GM19099 (cell line): Measurements from ENCODE around the gene FBXO10.

ENCODE experiments used
- POLR2A ChIP-seq: IDR thresholded peaks from 3 replicates; pipeline ENCODE4 v1.6.1; 2011; ENCODE audit warnings: low read depth; ENCODE audit not compliant: insufficient read length; ENCODE audit errors: extremely low read depth

The FBXO10 gene

DNA sequence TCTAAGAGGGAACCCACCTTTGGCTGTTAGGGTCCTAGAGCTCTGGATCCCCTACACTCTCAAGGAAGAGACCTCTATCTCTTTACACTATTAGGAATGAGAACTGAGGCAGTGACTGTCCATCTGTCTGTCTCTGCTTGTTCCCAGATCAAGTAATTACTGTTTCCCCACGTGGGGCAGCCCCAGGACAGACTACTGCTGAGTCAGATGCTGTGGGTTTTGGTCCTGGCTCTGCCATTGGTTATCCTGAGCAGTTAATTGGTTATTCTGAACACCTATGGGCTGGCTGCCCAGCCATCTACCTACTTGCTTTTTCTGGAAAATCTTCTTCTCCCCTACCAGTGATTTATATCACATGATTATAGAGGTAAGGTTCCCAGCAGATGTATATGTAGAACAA lies 33.3 kb downstream of the FBXO10 start:
- TF ChIP-seq POLR2A = no peak

DNA sequence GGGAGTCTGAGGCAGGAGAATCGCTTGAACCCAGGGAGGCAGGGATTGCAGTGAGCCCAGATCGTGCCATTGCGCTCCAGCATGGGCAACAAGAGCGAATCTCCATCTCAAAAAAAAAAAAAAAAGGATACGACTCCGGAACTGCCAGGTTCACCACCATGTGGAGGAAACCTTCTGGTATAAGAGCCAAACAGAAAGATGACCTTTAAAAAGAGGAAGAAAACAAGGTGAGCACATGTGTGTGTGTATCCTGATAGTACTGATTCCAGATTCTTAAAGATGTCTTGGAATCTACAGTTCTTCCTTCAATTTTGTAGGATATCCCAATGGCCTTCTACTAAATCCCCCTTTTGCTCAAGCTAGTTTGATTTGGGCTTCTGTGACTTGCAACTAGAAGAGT lies 33.7 kb downstream of the FBXO10 start:
- no peak for TF ChIP-seq POLR2A

DNA sequence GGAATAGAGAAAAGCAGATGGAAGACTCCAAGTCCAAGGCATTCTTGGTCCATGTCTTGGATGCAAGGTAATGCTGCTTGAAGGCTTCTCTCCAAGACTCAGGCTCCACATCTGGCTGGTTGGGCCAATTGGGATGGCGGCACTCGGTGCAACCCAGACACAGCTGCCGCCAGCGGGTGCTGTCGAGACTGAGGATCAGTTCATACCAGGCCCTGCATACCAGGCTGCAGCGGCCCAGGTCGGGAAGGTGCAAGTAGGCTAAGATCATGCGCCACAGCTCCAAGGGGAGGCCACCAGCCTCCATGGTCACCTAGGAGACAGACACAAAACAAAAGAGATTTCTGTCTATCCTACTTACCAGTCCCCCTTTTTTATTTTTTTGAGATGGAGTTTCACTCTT lies 34.7 kb downstream of the FBXO10 start:
- TF ChIP-seq POLR2A = no peak

DNA sequence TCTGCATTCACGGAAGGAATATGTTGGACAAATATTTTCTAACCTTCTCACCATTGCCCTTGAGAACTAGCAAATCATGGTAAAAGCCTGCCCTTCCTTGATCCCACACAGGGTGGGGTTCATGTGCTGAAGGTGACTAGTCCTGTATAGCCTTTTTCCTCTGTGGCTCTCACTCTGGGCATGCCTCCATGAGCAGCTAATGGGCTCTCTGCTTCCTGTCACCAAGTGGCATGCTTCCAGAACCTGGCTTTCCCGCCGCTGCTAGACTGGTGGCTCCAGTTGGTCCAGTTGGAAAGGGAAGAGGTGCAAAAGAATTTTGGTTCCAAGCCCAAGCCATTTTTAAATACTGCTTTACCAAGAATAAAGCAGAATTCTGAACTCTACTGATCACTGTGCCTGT lies 35.5 kb downstream of the FBXO10 start:
- no peak for TF ChIP-seq POLR2A

DNA sequence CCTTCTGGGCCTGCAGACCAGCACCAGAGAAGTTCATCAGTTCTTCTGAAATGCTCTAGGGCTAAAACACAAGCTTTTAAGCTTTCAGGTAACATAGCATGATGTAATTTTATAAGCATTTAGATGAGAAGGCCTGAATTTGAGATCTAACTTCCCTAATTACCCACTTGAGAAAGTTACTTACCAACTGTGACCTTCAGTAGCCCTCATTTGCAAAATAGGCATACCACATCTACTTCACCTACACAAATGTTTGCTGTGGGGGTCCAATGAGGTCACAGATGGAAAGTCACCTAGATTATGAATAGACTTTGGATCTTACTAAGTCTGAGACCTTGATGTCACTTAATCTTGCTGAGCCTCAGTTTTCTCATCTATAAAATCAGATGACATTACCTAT lies 36.5 kb downstream of the FBXO10 start:
- no peak for TF ChIP-seq POLR2A

DNA sequence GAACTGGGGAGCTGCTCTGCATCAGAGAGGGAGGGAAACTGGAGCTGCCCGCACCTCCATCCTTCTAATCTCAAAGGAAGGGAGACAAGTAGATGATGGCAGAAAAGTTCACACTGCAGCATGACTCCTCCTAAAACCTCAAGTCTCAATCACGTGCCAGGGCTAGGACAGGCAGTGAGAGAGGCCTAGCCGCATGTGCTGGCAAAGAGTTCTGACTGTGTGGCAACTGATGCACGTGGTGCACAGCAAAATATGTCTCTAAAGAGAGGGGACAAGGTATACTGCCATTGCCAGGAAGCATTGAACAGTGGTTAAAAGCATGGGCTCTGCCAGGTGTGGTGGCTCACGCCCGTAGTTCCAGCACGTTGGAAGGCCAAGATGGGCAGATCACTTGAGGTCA lies 38.1 kb downstream of the FBXO10 start:
- no peak for TF ChIP-seq POLR2A

DNA sequence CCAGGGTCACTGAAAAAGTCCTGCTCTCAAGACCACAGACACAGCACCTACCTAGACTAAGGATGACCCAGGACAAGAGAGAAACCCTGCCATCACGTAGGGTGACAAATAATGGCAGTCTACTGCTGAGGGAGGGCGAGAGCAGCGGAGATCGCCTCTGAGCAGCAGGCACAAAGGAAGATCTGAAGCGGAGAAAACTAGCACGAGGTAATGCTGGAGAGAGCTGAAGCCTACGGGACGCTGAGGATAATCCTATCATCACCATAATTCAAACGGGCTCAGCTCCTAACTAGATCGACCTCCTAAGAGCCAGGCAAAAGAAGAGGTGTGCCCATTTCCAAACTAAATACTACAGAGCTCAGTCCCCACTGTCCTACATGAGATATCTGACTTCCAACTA lies 41.3 kb downstream of the FBXO10 start:
- TF ChIP-seq POLR2A = no peak

DNA sequence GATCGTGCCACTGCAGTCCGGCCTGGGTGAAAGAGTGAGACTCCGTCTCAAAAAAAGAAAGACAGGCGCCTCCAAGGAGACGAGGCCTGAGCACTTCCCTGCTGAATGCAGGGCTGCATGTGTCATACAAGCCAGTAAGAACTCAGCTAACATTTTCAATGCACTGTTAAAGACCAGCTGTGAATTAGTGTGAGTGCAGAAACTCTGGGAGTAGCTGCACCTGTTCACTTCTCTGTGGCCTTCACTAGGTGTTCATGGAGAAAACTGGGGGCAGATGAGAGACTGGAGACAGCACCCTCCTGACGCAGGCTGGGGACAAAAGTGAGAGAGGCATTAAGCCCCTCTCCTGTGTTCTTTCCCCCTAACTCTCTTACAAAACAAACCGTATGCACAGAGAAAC lies 41.8 kb downstream of the FBXO10 start:
- no peak for TF ChIP-seq POLR2A

DNA sequence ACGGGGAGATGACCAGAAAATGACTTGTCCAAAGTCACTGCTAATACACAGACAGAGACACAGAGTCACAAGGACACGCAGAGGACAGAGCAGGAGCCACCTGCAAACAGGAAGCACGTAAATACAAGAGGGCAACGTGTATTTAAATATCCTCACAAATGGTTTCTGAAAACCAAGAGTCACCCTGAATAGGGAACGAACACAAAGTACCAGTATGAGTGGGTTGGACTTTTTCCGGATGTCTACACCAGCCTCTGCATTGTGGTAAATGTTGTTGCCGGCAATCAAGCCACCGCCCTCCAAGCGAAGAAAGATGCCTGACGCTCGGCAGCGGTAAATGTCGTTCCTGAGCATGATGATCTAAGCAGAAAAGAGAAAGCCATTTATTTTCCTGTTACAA lies 44.5 kb downstream of the FBXO10 start:
- TF ChIP-seq POLR2A = no peak

DNA sequence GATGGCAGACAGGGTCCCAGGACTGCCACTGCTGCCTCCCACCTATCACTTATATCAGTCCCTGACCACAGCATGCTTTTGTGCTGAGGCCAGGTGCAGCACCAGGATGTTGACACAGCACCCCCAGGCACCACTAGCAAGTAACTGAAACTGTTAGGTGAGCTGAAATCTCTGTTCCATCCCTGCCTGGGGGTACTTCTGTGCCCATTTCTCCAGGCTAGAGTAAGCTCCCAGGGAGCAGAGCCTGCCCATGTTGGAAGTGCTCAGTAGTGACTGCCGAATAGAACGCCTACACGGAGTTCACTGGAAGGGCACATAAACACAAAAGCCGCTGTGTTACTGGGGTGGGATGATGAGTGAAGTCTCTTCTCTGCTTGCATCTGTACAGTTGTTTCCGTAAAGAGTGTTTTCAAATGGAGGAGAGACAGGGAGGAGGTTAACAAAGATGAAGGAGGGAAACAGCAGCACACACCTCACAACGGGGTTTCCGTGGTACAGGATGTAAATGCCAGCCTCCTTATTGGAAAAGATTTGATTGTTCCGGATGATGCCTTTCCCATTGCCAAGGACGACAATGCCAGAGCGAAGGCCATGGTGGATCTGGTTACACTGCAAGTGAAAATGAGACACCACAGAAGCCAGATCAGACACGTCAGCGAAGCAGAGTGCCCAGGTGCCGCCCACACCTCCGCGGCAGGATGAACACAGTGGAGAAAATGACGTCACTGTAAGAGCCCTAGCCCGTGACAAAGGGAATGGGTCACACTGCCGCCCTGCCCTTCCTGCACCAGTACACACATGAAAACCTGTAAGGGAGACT lies 47.3 kb downstream of the FBXO10 start:
- TF ChIP-seq POLR2A = no peak

DNA sequence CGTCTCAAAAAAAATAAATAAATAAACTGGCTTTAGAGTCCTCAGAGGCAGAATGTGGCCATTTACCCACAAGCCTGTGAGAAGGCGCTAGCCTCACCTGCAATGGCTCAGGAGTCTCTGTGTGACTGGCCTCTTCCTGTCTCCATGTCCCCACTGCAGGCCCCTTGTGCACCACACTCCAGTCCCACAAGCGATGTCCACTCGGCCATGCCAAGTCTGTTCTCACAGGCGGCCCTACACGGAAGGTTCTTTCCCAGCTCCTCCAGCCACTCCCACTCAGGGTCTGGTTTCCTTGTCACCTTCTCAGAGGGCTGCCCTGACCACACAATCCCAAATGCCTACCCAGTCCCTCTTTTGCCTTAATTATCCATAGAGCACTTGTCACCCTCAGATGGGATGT lies 52.3 kb downstream of the FBXO10 start:
- TF ChIP-seq POLR2A = no peak

DNA sequence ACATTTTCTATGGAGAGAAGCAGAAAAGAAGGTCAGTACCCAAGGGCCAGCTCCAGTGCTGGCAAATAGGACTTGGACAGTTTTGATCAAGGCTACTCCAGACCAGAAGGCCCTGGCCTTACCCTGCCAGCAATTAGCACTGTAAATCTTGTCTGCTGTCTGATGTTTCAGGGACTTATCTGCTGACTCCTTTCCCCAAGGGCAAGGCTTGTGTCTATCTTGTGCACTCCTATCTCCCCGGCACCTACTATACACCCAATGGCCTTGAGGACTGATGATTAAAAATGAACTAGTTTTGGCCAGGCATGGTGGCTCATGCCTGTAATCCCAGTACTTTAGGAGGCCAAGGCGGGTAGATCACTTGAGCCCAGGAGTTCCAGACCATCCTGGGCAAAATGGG lies 53.2 kb downstream of the FBXO10 start:
- TF ChIP-seq POLR2A = no peak

DNA sequence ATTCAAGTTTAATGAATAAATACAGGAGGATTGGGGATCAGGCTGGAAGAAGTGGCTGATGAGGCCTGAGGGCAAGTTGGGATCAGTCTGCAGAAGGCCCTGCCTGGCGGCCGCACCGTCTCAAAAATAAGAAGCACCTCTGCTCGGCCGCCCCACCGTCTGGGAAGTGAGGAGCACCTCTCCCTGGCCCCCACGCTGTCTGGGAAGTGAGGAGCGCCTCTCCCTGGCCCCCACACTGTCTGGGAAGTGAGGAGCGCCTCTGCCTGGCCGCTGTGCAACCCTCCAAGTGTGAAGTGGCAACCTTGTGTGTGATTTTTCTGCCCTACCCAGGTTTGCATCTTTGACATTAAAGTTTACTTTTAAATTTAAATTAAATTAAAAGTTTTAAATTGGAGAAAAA lies 55.1 kb downstream of the FBXO10 start:
- TF ChIP-seq POLR2A = no peak

DNA sequence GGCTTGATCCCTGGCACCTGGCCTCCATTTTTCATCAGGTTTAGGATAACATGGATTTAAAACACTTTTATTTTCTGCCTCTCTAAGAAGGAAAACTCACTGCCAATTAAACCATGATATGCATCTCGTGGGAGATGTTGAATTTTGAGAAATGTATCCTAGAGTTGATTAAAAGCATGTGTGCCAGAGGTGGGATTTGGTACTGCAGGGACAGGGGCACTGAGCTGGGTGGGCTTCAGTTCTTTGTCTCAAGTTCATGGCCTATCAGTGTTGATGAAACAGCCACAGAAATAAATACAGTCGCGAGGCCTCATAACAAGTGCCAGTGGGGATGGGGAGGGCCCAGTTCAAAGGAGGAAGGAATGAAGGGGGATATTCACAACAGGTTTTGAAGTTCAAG lies 55.5 kb downstream of the FBXO10 start:
- TF ChIP-seq POLR2A = no peak

DNA sequence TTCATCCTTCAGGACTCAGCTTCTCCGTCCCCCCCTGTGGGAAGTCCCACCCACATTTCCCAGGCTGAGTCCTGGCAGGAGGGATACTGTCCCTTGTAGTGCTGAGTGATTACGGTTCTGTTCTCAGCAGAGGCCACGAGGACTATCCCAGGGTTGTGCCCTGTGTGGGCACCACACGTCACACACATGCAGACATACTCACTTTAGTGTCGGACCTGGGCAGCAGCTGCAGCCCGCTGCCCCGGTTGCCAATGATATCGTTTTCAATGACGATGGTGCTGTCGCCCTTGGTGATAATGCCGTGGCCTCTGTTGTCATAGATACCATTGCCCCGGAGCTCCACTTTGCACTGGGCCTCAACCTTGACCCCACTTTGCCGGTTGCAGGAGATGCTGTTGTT lies 58.3 kb downstream of the FBXO10 start:
- no peak for TF ChIP-seq POLR2A

DNA sequence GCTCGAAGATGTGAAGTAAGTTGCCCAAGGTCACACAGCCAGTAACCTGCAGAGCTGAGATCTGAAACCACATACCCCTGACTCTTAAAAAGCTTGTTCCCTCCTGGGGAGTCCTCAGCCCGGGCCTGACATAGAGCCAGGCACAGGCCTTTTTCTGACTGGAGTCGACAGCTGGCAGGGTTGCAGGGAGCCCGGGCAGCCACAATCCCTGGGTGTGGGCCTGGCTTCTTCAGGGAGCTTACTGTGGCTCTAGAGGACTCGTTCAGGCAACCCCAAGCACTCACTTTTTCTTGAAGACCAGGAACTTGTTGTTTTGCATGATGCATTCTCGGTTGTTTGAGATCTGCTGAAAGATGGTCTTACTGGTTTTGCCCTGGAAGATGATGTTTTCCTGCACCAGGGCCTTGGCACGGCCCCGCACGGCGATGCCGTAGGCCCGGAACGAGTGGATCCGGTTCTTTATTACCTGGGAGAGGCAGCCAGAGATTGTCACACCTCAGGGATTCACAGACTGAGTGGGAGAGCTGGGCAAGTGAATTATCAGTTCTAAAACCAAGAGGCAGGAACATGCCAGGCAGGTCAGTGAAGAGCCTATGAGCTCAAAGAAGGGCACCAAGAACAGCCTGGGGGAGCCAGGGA lies 60.4 kb downstream of the FBXO10 start:
- no peak for TF ChIP-seq POLR2A

DNA sequence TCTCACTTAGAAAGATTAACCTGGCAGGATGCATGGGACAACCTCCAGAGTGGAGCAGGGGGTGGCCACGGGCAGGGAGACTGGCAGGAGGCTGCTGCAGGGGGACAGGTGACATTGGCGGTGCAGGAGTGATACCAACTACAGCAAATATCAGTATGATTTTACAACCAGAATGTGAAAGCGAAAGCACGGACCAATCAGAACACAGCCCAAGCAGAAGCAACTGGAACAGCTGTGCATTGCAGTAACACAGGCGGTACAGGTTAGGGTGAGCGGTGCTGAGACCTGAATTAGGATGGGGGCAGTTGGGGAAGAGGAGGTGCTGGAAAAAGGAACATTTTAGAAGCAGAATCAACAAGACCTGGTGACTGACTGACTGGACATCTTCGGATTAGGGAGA lies 61.2 kb downstream of the FBXO10 start:
- TF ChIP-seq POLR2A = no peak

DNA sequence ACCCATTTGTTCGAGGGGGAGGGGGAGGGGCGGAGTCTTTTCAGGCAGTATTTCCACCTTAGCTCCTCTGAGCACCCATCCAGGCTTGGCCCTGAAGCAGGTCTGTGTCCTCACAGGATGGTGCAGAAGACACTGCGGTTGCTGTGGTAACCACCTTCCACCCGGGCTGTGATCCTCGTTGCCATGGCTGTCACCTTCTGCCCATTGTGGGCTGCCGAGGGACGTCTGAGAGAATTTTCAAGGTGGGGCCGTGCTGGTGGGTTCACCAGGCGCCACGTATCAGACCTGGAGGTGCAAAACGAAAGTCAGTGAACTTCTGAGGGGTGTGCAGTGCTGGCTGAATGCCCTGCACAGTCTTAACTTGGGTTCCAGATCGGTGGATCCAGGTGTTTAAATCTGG lies 63.7 kb downstream of the FBXO10 start:
- no peak for TF ChIP-seq POLR2A
